ENCODE measurements around the gene SMARCC2. TPM values are rescaled to one million over a fixed set of nuclear protein-coding genes. Genes with fewer than 3 reads are reported as not detected.

The SMARCC2 gene
- total and polyA plus RNA-seq, 4 experiments from 2014 or later = 27.0 to 199 (median 142) TPM

GRCh38 chr12:56222531-56222895 is 33.2 kb upstream of the SMARCC2 start:
- Histone ChIP-seq H3K36me3 (ENCODE audit: insufficient read depth, low read length) (no peaks in the 10 kb centered on the region), H3K27ac (ENCODE audit: low read depth, low read length) (peak overlapping the region; percentile 97), H3K4me3 (ENCODE audit: low read length in 2 of 2) (peak overlapping the region; percentile 92), H3K9me3 (ENCODE audit: control insufficient read depth in 1 of 2, low read length in 2 of 2) (no peaks in the 10 kb centered on the region), H3K4me1 (ENCODE audit: insufficient read depth, low read length) (peaks cover 42% of the 10 kb centered on the region), H3K27me3 (ENCODE audit: insufficient read depth, low read length) (no peaks in the 10 kb centered on the region)
- POLR2A ChIA-PET (ENCODE audit: partially characterized antibody) = interaction anchor here (0.7 to 4.1 kb wide), 48 partner anchors 9 to 503 kb away, joined by 3 to 98 read pairs (median 6); partner anchors contain the start of genes ANKRD52, ATP5F1B, CNPY2 and COQ10A
- Mint-ChIP-seq H3K36me3 (peaks cover 0 to 14% of the 10 kb centered on the region in 2 donors), H3K27ac (peak overlapping the region; percentile 98 to 100 (median 99)), H3K4me1 (peaks cover 24 to 58% (median 43%) of the 10 kb centered on the region in 4 donors), H3K9me3 (peaks cover 0 to 1% (median 0%) of the 10 kb centered on the region in 8 donors), H3K27me3 (no peaks in the 10 kb centered on the region), H3K4me3 (peak overlapping the region; percentile 93 to 99 (median 98))
- no peak for DNase-seq
- CTCF ChIA-PET (ENCODE audit: partially characterized antibody) = interaction anchor here (0.9 to 3.9 kb wide), 26 partner anchors 9 to 484 kb away, joined by 3 to 61 read pairs (median 5); partner anchors contain the start of genes ANKRD52, COQ10A, ESYT1 and MYL6B
- intact Hi-C loops (cut with micrococcal nuclease) = loop anchor here (1.0 to 5.0 kb wide), 4 partner anchors 45 to 1005 kb away; partner anchors contain the start of genes COQ10A, SHMT2 and STAT2

GRCh38 chr12:56221757-56222530 is 32.7 kb upstream of the SMARCC2 start, which contains the start of gene RNF41:
Gene RNF41, minus strand, starts transcription at chr12:56221922. Its CDS starts 7,875 bp downstream, at chr12:56214047.
- Histone ChIP-seq H3K4me1 (ENCODE audit: insufficient read depth, low read length) (peaks cover 42% of the 10 kb centered on the region), H3K36me3 (ENCODE audit: insufficient read depth, low read length) (no peaks in the 10 kb centered on the region), H3K27ac (ENCODE audit: low read depth, low read length) (peak within 1 kb of the TSS; percentile 97), H3K4me3 (ENCODE audit: low read length in 2 of 2) (peak within 1 kb of the TSS; percentile 92), H3K9me3 (ENCODE audit: control insufficient read depth in 1 of 2, low read length in 2 of 2) (no peaks in the 10 kb centered on the region), H3K27me3 (ENCODE audit: insufficient read depth, low read length) (no peaks in the 10 kb centered on the region)
- CTCF ChIA-PET (ENCODE audit: partially characterized antibody) = interaction anchor here (0.6 to 3.9 kb wide), 32 partner anchors 9 to 483 kb away, joined by 3 to 61 read pairs (median 5); partner anchors contain the start of genes ANKRD52, COQ10A, ESYT1 and MYL6B
- peaks cover 24 to 58% (median 43%) of the 10 kb centered on the region in 4 donors for H3K4me1 Mint-ChIP-seq
- peaks cover 0 to 14% of the 10 kb centered on the region in 2 donors for H3K36me3 Mint-ChIP-seq
- intact Hi-C loops (cut with micrococcal nuclease) = loop anchor here (1.0 to 5.0 kb wide), 6 partner anchors 45 to 1005 kb away; partner anchors contain the start of genes COQ10A, MYL6, SHMT2 and SPRYD4
- H3K27ac Mint-ChIP-seq = peak within 1 kb of the TSS; percentile 98 to 100 (median 99)
- H3K4me3 Mint-ChIP-seq = peak within 1 kb of the TSS; percentile 93 to 99 (median 98)
- peak; percentile 93 to 95 (median 93) for DNase-seq
- POLR2A ChIA-PET (ENCODE audit: partially characterized antibody) = interaction anchor here (0.5 to 4.1 kb wide), 62 partner anchors 9 to 789 kb away, joined by 3 to 98 read pairs (median 5); partner anchors contain the start of genes ANKRD52, ATP5F1B, CD63 and CNPY2
- peaks cover 0 to 1% (median 0%) of the 10 kb centered on the region in 8 donors for H3K9me3 Mint-ChIP-seq
- no peaks in the 10 kb centered on the region for H3K27me3 Mint-ChIP-seq

- POLR2A ChIA-PET (ENCODE audit: partially characterized antibody) = interaction anchor here (0.5 to 4.1 kb wide), 53 partner anchors 8 to 789 kb away, joined by 3 to 98 read pairs (median 6); partner anchors contain the start of genes ANKRD52, CD63, CNPY2 and COQ10A
- H3K9me3 ChIP-seq (ENCODE audit: control insufficient read depth in 1 of 2, low read length in 2 of 2) = no peaks in the 10 kb centered on the region
These were observed 32.0 kb upstream of the SMARCC2 start for GRCh38 chr12:56221232-56221756.

GRCh38 chr12:56220611-56221231 is 31.4 kb upstream of the SMARCC2 start:
- Mint-ChIP-seq H3K4me3 (peak overlapping the region; percentile 93 to 99 (median 98)), H3K4me1 (peaks cover 27 to 63% (median 45%) of the 10 kb centered on the region in 4 donors), H3K27ac (peak overlapping the region; percentile 98 to 100 (median 99)), H3K9me3 (peaks cover 0 to 1% (median 0%) of the 10 kb centered on the region in 8 donors), H3K36me3 (peaks cover 7 to 16% of the 10 kb centered on the region in 2 donors), H3K27me3 (no peaks in the 10 kb centered on the region)
- Histone ChIP-seq H3K27ac (ENCODE audit: low read depth, low read length) (peak overlapping the region; percentile 97), H3K36me3 (ENCODE audit: insufficient read depth, low read length) (no peaks in the 10 kb centered on the region), H3K4me1 (ENCODE audit: insufficient read depth, low read length) (peaks cover 41% of the 10 kb centered on the region), H3K27me3 (ENCODE audit: insufficient read depth, low read length) (no peaks in the 10 kb centered on the region), H3K4me3 (ENCODE audit: low read length in 2 of 2) (peak overlapping the region; percentile 92), H3K9me3 (ENCODE audit: control insufficient read depth in 1 of 2, low read length in 2 of 2) (no peaks in the 10 kb centered on the region)
- peak in 1 of 5 donors; percentile 9 for DNase-seq
- ChIA-PET CTCF (ENCODE audit: partially characterized antibody) (interaction anchor here (0.6 to 3.9 kb wide), 12 partner anchors 12 to 1221 kb away, joined by 3 to 61 read pairs (median 8); partner anchors contain the start of genes COQ10A, PA2G4, SMARCC2 and ZC3H10), POLR2A (ENCODE audit: partially characterized antibody) (interaction anchor here (0.6 to 4.1 kb wide), 21 partner anchors 13 to 491 kb away, joined by 3 to 98 read pairs (median 11); partner anchors contain the start of genes CD63, CNPY2, COQ10A and DGKA)
- intact Hi-C loops (cut with micrococcal nuclease) = loop anchor here (1.0 to 5.0 kb wide), 4 partner anchors 47 to 1007 kb away; partner anchors contain the start of genes COQ10A, MYL6, SHMT2 and SPRYD4

More at GRCh38 chr12:56221232-56221756, 32.0 kb upstream of the SMARCC2 start:
- Histone ChIP-seq H3K36me3 (ENCODE audit: insufficient read depth, low read length) (no peaks in the 10 kb centered on the region), H3K27ac (ENCODE audit: low read depth, low read length) (peak overlapping the region; percentile 97), H3K27me3 (ENCODE audit: insufficient read depth, low read length) (no peaks in the 10 kb centered on the region), H3K4me3 (ENCODE audit: low read length in 2 of 2) (peak overlapping the region; percentile 92), H3K4me1 (ENCODE audit: insufficient read depth, low read length) (peaks cover 42% of the 10 kb centered on the region)
- Mint-ChIP-seq H3K9me3 (peaks cover 0 to 1% (median 0%) of the 10 kb centered on the region in 8 donors), H3K27me3 (no peaks in the 10 kb centered on the region), H3K4me1 (peaks cover 27 to 63% (median 46%) of the 10 kb centered on the region in 4 donors), H3K4me3 (peak overlapping the region; percentile 93 to 99 (median 98)), H3K27ac (peak overlapping the region; percentile 98 to 100 (median 99)), H3K36me3 (peaks cover 4 to 16% of the 10 kb centered on the region in 2 donors)
- CTCF ChIA-PET (ENCODE audit: partially characterized antibody) = interaction anchor here (0.6 to 3.9 kb wide), 26 partner anchors 8 to 1222 kb away, joined by 3 to 61 read pairs (median 5); partner anchors contain the start of genes ANKRD52, COQ10A, MYL6B and PA2G4
- no peak for DNase-seq
- intact Hi-C loops (cut with micrococcal nuclease) = loop anchor here (1.0 to 5.0 kb wide), 4 partner anchors 46 to 1006 kb away; partner anchors contain the start of genes COQ10A, MYL6, SHMT2 and SPRYD4

GRCh38 chr12:56219840-56220239 is 30.6 kb upstream of the SMARCC2 start:
- peaks cover 6% of the 10 kb centered on the region for H3K36me3 ChIP-seq (ENCODE audit: insufficient read depth, low read length)
- H3K4me1 ChIP-seq (ENCODE audit: insufficient read depth, low read length) = peaks cover 32% of the 10 kb centered on the region
- H3K9me3 ChIP-seq (ENCODE audit: control insufficient read depth in 1 of 2, low read length in 2 of 2) = no peaks in the 10 kb centered on the region
- H3K36me3 Mint-ChIP-seq = peaks cover 12 to 22% of the 10 kb centered on the region in 2 donors
- no peak overlapping the region for H3K27ac ChIP-seq (ENCODE audit: low read depth, low read length)
- peak overlapping the region in 5 of 8 donors; percentile 20 to 58 (median 54) for H3K4me3 Mint-ChIP-seq
- H3K27ac Mint-ChIP-seq = peak overlapping the region in 3 of 7 donors; percentile 50 to 75 (median 62)
- no peaks in the 10 kb centered on the region for H3K27me3 ChIP-seq (ENCODE audit: insufficient read depth, low read length)
- H3K27me3 Mint-ChIP-seq = no peaks in the 10 kb centered on the region
- no peak overlapping the region for H3K4me3 ChIP-seq (ENCODE audit: low read length in 2 of 2)
- peaks cover 22 to 58% (median 43%) of the 10 kb centered on the region in 4 donors for H3K4me1 Mint-ChIP-seq
- no peak for DNase-seq
- intact Hi-C loops (cut with micrococcal nuclease) = loop anchor here (2.0 to 5.0 kb wide), 3 partner anchors 47 to 1007 kb away; partner anchors contain the start of genes COQ10A, MYL6 and SHMT2
- CTCF ChIA-PET (ENCODE audit: partially characterized antibody) = interaction anchor here (3.9 kb wide), 1 partner anchor 29 kb away, joined by 61 read pairs; the partner anchor contains the start of gene SMARCC2
- POLR2A ChIA-PET (ENCODE audit: partially characterized antibody) = interaction anchor here (3.1 to 4.1 kb wide), 3 partner anchors 29 to 116 kb away, joined by 23 to 98 read pairs (median 94); partner anchors contain the start of genes PA2G4, RPL41, SMARCC2 and ZC3H10
- H3K9me3 Mint-ChIP-seq = peaks cover 0 to 1% (median 0%) of the 10 kb centered on the region in 8 donors

- CTCF ChIA-PET (ENCODE audit: partially characterized antibody) = no interaction called here
- no peak for DNase-seq
- H3K4me1 Mint-ChIP-seq = peaks cover 13 to 32% (median 19%) of the 10 kb centered on the region in 4 donors
- no peaks in the 10 kb centered on the region for H3K27me3 Mint-ChIP-seq
- Histone ChIP-seq H3K27ac (ENCODE audit: low read depth, low read length) (no peak overlapping the region), H3K36me3 (ENCODE audit: insufficient read depth, low read length) (peaks cover 31% of the 10 kb centered on the region), H3K9me3 (ENCODE audit: control insufficient read depth in 1 of 2, low read length in 2 of 2) (no peaks in the 10 kb centered on the region), H3K4me3 (ENCODE audit: low read length in 2 of 2) (no peak overlapping the region), H3K27me3 (ENCODE audit: insufficient read depth, low read length) (no peaks in the 10 kb centered on the region), H3K4me1 (ENCODE audit: insufficient read depth, low read length) (peaks cover 9% of the 10 kb centered on the region)
- H3K9me3 Mint-ChIP-seq = peaks cover 0 to under 1% (median 0%) of the 10 kb centered on the region in 8 donors
- H3K27ac Mint-ChIP-seq = peak overlapping the region in 2 of 7 donors; percentile 0 to 70
- H3K4me3 Mint-ChIP-seq = no peak overlapping the region
- intact Hi-C loops (cut with micrococcal nuclease) = no loop called here
- peaks cover 30 to 42% of the 10 kb centered on the region in 2 donors for H3K36me3 Mint-ChIP-seq
- POLR2A ChIA-PET (ENCODE audit: partially characterized antibody) = no interaction called here
These were observed 27.2 kb upstream of the SMARCC2 start for GRCh38 chr12:56216461-56216860.
